IPS-18a (cell line): Measurements from ENCODE around the gene INAVA.
"Not testable (repeated sequence)": the region's sequence is repeated elsewhere in the genome, so short reads cannot be mapped to it uniquely, and the experiment has no call there.

ENCODE experiments used
- H3K27ac ChIP-seq: one replicate; pipeline ENCODE4 v1.5.1; 2013; ENCODE audit warnings: low read length
- H3K27me3 ChIP-seq: one replicate; pipeline ENCODE4 v1.6.1; 2013; ENCODE audit warnings: mild to moderate bottlenecking, low read length; ENCODE audit not compliant: control insufficient read depth, insufficient read depth
- H3K36me3 ChIP-seq: one replicate; pipeline ENCODE4 v1.6.1; 2013; ENCODE audit warnings: low read depth, low read length; ENCODE audit not compliant: control insufficient read depth
- H3K4me1 ChIP-seq: one replicate; pipeline ENCODE4 v1.6.1; 2013; ENCODE audit warnings: low read depth, low read length; ENCODE audit not compliant: control insufficient read depth
- H3K4me3 ChIP-seq: one replicate; pipeline ENCODE4 v1.5.1; 2013; ENCODE audit warnings: low read length
- H3K9ac ChIP-seq: one replicate; pipeline ENCODE4 v1.6.1; 2013; ENCODE audit warnings: mild to moderate bottlenecking, low read length, moderate library complexity
- H3K9me3 ChIP-seq: one replicate; pipeline ENCODE4 v1.6.1; 2013; ENCODE audit warnings: low read depth, low read length; ENCODE audit not compliant: control insufficient read depth

INAVA gene

DNA sequence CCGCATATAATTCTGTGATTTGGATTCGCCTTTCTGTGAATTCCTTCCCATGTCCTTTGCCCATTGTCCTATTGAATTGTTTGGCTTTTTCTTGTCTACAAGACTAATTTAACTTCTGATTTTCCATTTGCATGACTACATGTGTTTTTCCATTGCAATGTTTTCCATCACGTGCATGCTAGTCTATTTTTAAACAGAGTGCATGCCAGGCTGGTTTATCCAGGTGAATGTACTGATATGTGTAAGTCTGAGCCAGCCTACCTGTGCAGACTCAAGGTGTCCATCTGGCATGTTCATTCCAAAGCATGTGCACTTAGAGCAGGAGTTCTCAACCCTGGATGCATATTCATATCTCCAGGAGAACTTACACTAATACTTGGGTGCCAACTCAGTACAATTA lies 59.7 kb downstream of the INAVA start:
- Histone ChIP-seq H3K36me3 (no peaks in the 10 kb centered on the region), H3K27me3 (no peaks in the 10 kb centered on the region), H3K9ac (no peak overlapping the region)

DNA sequence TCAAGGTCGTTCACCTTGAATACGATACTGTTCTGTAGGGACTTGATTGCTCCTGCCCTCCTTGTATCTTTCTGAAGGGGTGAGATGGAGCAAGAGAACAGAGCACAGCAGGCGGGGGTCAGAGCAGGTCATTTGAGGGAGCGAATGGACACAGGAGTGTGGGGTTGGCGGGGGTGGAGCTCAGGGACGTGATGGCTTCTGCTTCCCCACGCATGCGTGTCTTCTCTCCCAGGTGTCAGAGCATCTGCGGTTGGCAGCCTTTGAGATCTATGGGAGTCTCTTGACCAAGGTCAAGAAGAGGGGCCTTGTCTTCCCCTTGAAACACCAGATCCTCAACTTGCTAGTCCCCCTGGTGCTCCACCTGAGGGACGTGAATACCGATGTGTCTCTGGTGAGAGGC lies 63.9 kb downstream of the INAVA start:
- no peak overlapping the region for H3K4me3 ChIP-seq
- H3K27me3 ChIP-seq, result no peaks in the 10 kb centered on the region
- no peaks in the 10 kb centered on the region for H3K4me1 ChIP-seq
- H3K9ac ChIP-seq, result no peak overlapping the region
- H3K9me3 ChIP-seq, result no peaks in the 10 kb centered on the region
- no peak overlapping the region for H3K27ac ChIP-seq
- no peaks in the 10 kb centered on the region for H3K36me3 ChIP-seq

More for the DNA sequence above, 59.7 kb downstream of the INAVA start:
- Histone ChIP-seq H3K27ac (no peak overlapping the region), H3K4me1 (no peaks in the 10 kb centered on the region), H3K4me3 (no peak overlapping the region), H3K9me3 (no peaks in the 10 kb centered on the region)

DNA sequence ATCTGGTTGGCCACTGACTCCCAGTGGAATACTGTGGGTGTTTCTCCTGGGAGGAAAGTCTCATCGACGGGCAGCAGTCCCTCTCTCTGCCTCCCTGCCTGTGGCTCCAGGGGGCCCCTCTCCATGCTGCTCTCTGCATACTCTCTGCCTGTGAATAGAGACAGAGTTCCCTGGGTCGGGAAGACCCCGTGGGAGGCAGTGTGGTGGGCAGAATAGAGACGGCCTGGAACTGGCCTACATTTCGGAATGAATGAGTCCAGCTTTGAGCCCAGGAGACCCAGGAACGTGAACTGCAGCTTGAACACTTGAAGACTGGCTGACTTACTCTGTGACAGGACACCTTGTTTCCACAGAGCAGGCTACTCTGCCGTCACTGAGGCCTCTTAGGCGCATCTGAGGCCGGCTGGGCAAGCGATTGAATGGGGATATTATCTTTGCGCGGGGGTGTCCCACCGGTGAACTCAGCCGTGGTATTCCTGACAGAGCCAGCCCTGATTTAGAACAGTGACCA lies 64.8 kb downstream of the INAVA start:
- no peak overlapping the region for H3K9ac ChIP-seq

DNA sequence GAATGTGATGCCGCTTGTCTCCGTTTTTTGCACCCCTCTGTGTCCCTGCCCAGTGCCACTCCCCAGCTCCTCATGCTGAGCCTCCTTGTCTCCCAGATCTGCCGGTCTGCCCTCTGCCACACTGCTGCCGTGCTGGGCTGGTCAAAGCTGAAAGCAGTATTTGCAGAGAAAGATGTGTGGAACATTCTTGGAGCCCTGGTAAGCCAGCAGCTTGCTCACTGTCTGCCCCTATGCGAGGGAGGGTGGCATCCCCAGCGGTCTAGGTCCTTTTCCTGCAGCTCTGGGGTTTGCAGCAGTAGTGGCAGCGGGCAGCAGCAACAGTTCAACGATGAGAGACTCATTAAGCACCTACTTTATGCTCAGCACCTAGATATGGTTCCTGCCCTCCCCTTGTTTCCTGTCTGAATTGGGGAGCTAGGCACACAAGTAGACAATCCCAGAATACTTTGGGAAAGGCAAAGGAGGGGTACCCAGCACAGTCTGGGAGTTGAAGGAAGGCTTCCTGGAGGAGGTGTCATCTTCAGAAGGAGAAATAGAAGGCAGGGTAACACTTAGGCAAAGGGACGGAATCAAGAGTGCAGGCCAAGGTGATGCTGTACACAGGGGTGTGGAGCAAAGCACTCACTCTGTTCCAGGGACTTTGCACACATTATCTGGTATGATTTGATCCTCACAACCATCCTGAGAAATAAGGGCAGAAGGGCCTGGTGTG lies 65.7 kb downstream of the INAVA start:
- Histone ChIP-seq H3K9me3 (no peaks in the 10 kb centered on the region), H3K36me3 (no peaks in the 10 kb centered on the region), H3K27me3 (no peaks in the 10 kb centered on the region), H3K27ac (no peak overlapping the region), H3K4me1 (no peaks in the 10 kb centered on the region), H3K4me3 (no peak overlapping the region), H3K9ac (no peak overlapping the region)

More for the DNA sequence above, 64.8 kb downstream of the INAVA start:
- Histone ChIP-seq H3K9me3 (no peaks in the 10 kb centered on the region), H3K4me1 (no peaks in the 10 kb centered on the region), H3K36me3 (no peaks in the 10 kb centered on the region), H3K27me3 (no peaks in the 10 kb centered on the region), H3K27ac (no peak overlapping the region), H3K4me3 (no peak overlapping the region)

DNA sequence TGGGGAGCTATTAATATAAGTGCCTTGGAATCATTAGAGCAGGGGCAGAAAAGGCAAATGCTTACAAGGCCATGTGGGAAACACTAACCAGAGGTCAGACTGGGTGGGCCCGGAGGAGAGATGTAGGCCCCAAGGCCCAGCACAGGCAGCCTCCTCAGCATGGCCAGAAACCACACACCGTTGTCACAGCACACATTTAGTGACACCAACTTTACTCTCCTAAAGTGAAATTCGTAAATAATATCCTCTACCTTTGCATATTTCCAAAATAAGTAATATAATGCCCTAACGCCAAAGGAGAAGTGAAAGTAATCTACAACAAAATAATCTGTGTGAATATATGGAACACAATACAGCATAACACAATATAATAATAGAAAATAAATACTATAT lies 66.2 kb downstream of the INAVA start:
- Histone ChIP-seq H3K36me3 (no peaks in the 10 kb centered on the region), H3K27ac (no peak overlapping the region), H3K4me3 (no peak overlapping the region), H3K9me3 (no peaks in the 10 kb centered on the region), H3K4me1 (no peaks in the 10 kb centered on the region), H3K9ac (no peak overlapping the region), H3K27me3 (no peaks in the 10 kb centered on the region)

DNA sequence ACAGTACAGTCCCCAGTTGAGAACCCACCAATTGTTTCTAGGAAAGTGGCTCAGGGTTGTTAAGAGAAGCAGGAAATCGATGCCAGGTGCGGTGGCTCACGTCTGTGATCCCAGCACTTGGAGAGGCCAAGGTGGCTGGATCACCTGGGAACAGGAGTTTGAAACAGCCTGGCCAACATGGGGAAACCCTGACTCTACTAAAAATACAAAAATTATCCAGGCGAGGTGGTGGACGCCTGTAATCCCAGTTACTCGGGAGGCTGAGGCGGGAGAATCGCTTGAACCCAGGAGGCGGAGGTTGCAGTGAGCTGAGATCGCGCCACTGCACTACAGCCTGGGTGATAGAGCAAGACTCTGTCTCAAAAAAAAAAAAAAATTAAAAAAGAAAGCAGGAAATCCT lies 67.5 kb downstream of the INAVA start:
- not testable (repeated sequence) for H3K36me3 ChIP-seq, H3K4me1 ChIP-seq, H3K27ac ChIP-seq, H3K27me3 ChIP-seq, H3K4me3 ChIP-seq, H3K9ac ChIP-seq, H3K9me3 ChIP-seq

DNA sequence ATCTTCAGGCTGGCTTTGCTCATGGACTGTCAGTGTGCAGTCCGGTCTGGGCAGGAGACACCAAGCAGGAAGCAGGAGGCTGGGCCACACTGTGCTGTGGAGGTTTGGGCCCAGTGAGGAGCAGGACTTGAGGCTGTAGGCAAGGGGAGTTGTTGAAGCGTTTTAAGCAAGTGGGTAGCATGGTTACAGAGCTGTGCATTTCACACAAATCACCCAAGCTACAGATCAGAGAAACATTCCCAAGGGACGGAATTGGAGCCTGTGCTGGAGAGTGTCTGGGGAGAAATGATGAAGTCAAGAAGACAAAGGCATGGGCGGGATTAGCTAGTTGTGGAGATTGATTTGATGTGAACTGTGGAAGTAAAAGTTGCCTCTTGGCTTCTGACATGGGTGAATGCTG lies 67.9 kb downstream of the INAVA start:
- Histone ChIP-seq H3K27me3 (no peaks in the 10 kb centered on the region), H3K9ac (no peak overlapping the region), H3K27ac (no peak overlapping the region), H3K4me3 (no peak overlapping the region), H3K9me3 (no peaks in the 10 kb centered on the region), H3K36me3 (no peaks in the 10 kb centered on the region), H3K4me1 (no peaks in the 10 kb centered on the region)

DNA sequence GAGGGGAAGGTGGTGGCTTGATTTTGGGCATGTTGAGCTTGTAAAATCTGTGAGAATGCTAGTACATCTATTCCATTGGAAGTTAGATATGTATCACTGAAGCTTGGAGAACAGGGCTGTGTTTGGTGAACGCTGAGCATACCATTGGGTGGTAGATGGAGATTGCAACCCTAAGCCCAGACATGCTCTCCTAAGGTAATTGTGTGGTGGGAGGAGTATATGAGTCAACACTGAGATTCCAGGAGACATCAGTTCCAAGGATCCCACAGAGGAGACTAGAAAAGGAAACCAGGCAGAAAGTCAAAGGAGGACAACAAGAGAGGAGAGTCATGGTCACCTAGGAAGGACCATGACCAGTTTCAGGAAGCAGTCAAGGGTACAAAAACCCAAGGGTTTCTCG lies 68.4 kb downstream of the INAVA start:
- H3K9ac ChIP-seq, result no peak overlapping the region
- no peaks in the 10 kb centered on the region for H3K4me1 ChIP-seq

DNA sequence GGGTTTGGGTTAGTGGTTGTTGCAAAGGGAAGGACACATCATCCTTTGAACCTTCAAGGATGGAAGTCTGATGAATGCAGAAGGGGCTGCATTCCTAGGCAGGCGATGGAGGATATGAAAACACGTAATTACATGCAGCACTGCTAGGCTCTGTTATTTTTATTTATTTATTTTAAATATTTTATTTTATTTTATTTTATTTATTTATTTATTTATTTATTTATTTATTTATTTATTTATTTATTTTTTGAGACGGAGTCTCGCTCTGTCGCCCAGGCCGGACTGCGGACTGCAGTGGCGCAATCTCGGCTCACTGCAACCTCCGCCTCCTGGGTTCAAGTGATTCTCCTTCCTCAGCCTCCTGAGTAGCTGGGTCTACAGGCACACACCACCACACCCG lies 69.2 kb downstream of the INAVA start:
- not testable (repeated sequence) for H3K27ac ChIP-seq, H3K4me1 ChIP-seq, H3K36me3 ChIP-seq, H3K27me3 ChIP-seq, H3K4me3 ChIP-seq, H3K9ac ChIP-seq, H3K9me3 ChIP-seq

More for the DNA sequence above, 68.4 kb downstream of the INAVA start:
- Histone ChIP-seq H3K27ac (no peak overlapping the region), H3K4me3 (no peak overlapping the region), H3K27me3 (no peaks in the 10 kb centered on the region), H3K9me3 (no peaks in the 10 kb centered on the region), H3K36me3 (no peaks in the 10 kb centered on the region)
